ENCODE results near the gene CPT1A. TPM values are rescaled to one million over a fixed set of nuclear protein-coding genes. Genes with fewer than 3 reads are reported as not detected.

CPT1A gene
- total RNA-seq, 1 experiment from 2014 or later: 153 TPM

GRCh38 chr11:68863553-68864265, 22.0 kb upstream of the CPT1A start:
- CTCF ChIA-PET: no interaction called here
- BruUV-seq (replicated peaks): no TSS peak
- Histone ChIP-seq H3K36me3 (ENCODE audit: control insufficient read depth, insufficient read depth, low read length) (no peaks in the 10 kb centered on the region), H3K27ac (ENCODE audit: low read length) (no peak overlapping the region), H3K9me3 (ENCODE audit: control insufficient read depth, insufficient read depth, low read depth, low read length) (0 out of 2 replicates have a peak, but pooled peaks cover 5% of the 10 kb centered on the region), H3K4me1 (ENCODE audit: control insufficient read depth, insufficient read depth, low read length) (no peaks in the 10 kb centered on the region), H3K4me3 (ENCODE audit: low read depth in 2 of 2, low read length in 2 of 2) (no peak overlapping the region), H3K27me3 (ENCODE audit: control insufficient read depth, insufficient read depth, low read length) (no peaks in the 10 kb centered on the region)
- no peak for TF ChIP-seq REST (IDR thresholded peaks at IDR 0.05; ENCODE audit: insufficient read depth in 1 of 2, low read depth in 2 of 2, low read length in 1 of 2)
- intact Hi-C loops (cut with micrococcal nuclease; ENCODE audit: unreplicated experiment) (no loop called here), in situ Hi-C loops (cut with HindIII; ENCODE audit: low pct_unique_long_range_greater_than_20kb, low sequenced_read_pairs) (no loop called here)
- ATAC-seq (no peak), DNase-seq (ENCODE audit: low read depth, low spot score) (no peak)
- POLR2A ChIA-PET: no interaction called here

DNA sequence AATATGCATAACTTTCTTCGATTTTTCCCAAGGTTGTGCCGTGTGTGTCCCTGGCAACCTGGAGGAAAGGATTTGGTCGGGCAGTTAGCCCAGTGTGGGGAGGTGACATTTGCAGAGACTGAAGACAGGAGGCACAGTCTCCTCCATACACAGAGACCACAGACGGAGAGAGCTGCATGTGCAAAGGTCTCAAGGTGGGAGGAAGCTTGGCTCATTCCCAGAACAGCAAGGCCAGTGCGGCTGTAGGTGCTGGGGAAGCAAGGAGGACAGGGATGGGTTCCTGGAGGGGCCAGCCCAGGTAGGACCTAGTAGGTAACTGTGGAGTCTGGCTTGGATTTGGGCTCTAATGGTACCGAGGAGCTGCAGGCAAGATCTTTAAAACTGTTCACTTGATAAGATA, 20.7 kb upstream of the CPT1A start:
- 0 out of 2 replicates have a peak, but pooled peaks cover 5% of the 10 kb centered on the region for H3K9me3 ChIP-seq (ENCODE audit: control insufficient read depth, insufficient read depth, low read depth, low read length)
- no peaks in the 10 kb centered on the region for H3K27me3 ChIP-seq (ENCODE audit: control insufficient read depth, insufficient read depth, low read length)
- in situ Hi-C loops (cut with HindIII; ENCODE audit: low pct_unique_long_range_greater_than_20kb, low sequenced_read_pairs): no loop called here
- DNase-seq (ENCODE audit: low read depth, low spot score): no peak
- intact Hi-C loops (cut with micrococcal nuclease; ENCODE audit: unreplicated experiment): no loop called here
- no peak overlapping the region for H3K27ac ChIP-seq (ENCODE audit: low read length)
- peaks cover 3% of the 10 kb centered on the region; the same call in 1 of the 2 replicates for H3K4me1 ChIP-seq (ENCODE audit: control insufficient read depth, insufficient read depth, low read length)
- no peak overlapping the region for H3K4me3 ChIP-seq (ENCODE audit: low read depth in 2 of 2, low read length in 2 of 2)
- no peak for TF ChIP-seq TCF7L2 (IDR thresholded peaks at IDR 0.05; ENCODE audit: low read depth, low read length)
- TF ChIP-seq, protein P1, sequence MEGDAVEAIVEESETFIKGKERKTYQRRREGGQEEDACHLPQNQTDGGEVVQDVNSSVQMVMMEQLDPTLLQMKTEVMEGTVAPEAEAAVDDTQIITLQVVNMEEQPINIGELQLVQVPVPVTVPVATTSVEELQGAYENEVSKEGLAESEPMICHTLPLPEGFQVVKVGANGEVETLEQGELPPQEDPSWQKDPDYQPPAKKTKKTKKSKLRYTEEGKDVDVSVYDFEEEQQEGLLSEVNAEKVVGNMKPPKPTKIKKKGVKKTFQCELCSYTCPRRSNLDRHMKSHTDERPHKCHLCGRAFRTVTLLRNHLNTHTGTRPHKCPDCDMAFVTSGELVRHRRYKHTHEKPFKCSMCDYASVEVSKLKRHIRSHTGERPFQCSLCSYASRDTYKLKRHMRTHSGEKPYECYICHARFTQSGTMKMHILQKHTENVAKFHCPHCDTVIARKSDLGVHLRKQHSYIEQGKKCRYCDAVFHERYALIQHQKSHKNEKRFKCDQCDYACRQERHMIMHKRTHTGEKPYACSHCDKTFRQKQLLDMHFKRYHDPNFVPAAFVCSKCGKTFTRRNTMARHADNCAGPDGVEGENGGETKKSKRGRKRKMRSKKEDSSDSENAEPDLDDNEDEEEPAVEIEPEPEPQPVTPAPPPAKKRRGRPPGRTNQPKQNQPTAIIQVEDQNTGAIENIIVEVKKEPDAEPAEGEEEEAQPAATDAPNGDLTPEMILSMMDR (IDR thresholded peaks at IDR 0.05): no peak
- no peak for TF ChIP-seq REST (IDR thresholded peaks at IDR 0.05; ENCODE audit: insufficient read depth in 1 of 2, low read depth in 2 of 2, low read length in 1 of 2)
- no peak for TF ChIP-seq POLR2AphosphoS5 (IDR thresholded peaks at IDR 0.05; ENCODE audit: low read depth, low read length)
- no peak for TF ChIP-seq SIN3A (IDR thresholded peaks at IDR 0.05; ENCODE audit: borderline replicate concordance, insufficient read depth, low read depth, low read length)
- BruUV-seq (replicated peaks): no TSS peak
- no peaks in the 10 kb centered on the region for H3K36me3 ChIP-seq (ENCODE audit: control insufficient read depth, insufficient read depth, low read length)
- POLR2A ChIA-PET: no interaction called here
- CTCF ChIA-PET: no interaction called here
- no peak for ATAC-seq
